Astrocyte of the spinal cord (primary cell): ENCODE results near the gene NINJ2.

Source experiments
- DNase-seq: peaks from one replicate; pipeline ENCODE4 v3.0.0; 2011; ENCODE audit warnings: low read depth, low spot score
- H3K4me3 ChIP-seq: 2 replicates; pipeline ENCODE4 v1.5.1; 2011; ENCODE audit warnings: low read depth, mild to moderate bottlenecking, low read length, moderate library complexity
- CTCF ChIP-seq: IDR thresholded peaks from 2 replicates; pipeline ENCODE4 v1.5.1; 2012; ENCODE audit warnings: low read depth, mild to moderate bottlenecking, low read length, inconsistent platforms
- in situ Hi-C: cut with HindIII; loops from 2 replicates; pipeline ENCODE4 v1.10.0; 2017; ENCODE audit warnings: low sequenced_read_pairs

Gene NINJ2

GRCh38 chr12:617304-617915, 45.8 kb downstream of the NINJ2 start:
- TF ChIP-seq CTCF, result no peak
- no peak overlapping the region for H3K4me3 ChIP-seq
- peak; percentile 10 for DNase-seq
- in situ Hi-C loops, result no loop called here

- H3K4me3 ChIP-seq, result no peak overlapping the region
- DNase-seq, result no peak
- TF ChIP-seq CTCF, result no peak
- in situ Hi-C loops, result no loop called here
Observed at GRCh38 chr12:615620-616019, 47.6 kb downstream of the NINJ2 start.

GRCh38 chr12:614411-614970, 48.8 kb downstream of the NINJ2 start:
- DNase-seq, result peak; percentile 23

GRCh38 chr12:613996-614395, 49.2 kb downstream of the NINJ2 start:
- in situ Hi-C loops, result no loop called here
- no peak for TF ChIP-seq CTCF
- no peak for DNase-seq
- H3K4me3 ChIP-seq, result no peak overlapping the region

More at GRCh38 chr12:614411-614970, 48.8 kb downstream of the NINJ2 start:
- in situ Hi-C loops, result no loop called here
- TF ChIP-seq CTCF, result peak; percentile 58
- H3K4me3 ChIP-seq, result no peak overlapping the region

GRCh38 chr12:612886-613285, 50.4 kb downstream of the NINJ2 start:
- DNase-seq, result no peak
- no peak for TF ChIP-seq CTCF
- in situ Hi-C loops, result no loop called here
- no peak overlapping the region for H3K4me3 ChIP-seq

GRCh38 chr12:612293-612692, 51.0 kb downstream of the NINJ2 start:
- DNase-seq, result no peak
- in situ Hi-C loops, result no loop called here
- no peak overlapping the region for H3K4me3 ChIP-seq
- TF ChIP-seq CTCF, result no peak
